Activated CD8-positive, alpha-beta T cell treated with anti-CD3 and anti-CD28 coated beads for 36 hours (primary cell): ENCODE data around the gene IQGAP1. TPM values are rescaled to one million over a fixed set of nuclear protein-coding genes. Genes with fewer than 3 reads are reported as not detected.

Source experiments
- ATAC-seq: fragments of 200-7000 bp; cut with Tn5 transposase; one replicate; pipeline ENCODE4 v1.10.0; 2021; ENCODE audit warnings: mild to moderate bottlenecking, moderate library complexity
- CTCF ChIA-PET: fragments of 350-600 bp; sonication (Branson Sonifier 250); formaldehyde crosslinking; loops from one replicate; lab custom pipeline; 2021; ENCODE audit warnings: antibody characterized with exemption; lab: Charles Lee
- POLR2A ChIA-PET: fragments of 350-600 bp; sonication (Branson Sonifier 250); formaldehyde crosslinking; loops from one replicate; lab custom pipeline; 2021; ENCODE audit warnings: antibody characterized with exemption; lab: Charles Lee
- DNase-seq: peaks from one replicate; pipeline ENCODE4 v3.0.0-alpha.2; 2020
- H3K27ac Mint-ChIP-seq: one replicate; pipeline ENCODE4 v1.8.0; 2021; ENCODE audit warnings: mild to moderate bottlenecking, mixed read lengths
- H3K27me3 Mint-ChIP-seq: one replicate; pipeline ENCODE4 v1.8.0; 2021; ENCODE audit warnings: mixed read lengths
- H3K36me3 Mint-ChIP-seq: one replicate; pipeline ENCODE4 v1.8.0; 2021; ENCODE audit warnings: low read depth, mixed read lengths
- H3K4me1 Mint-ChIP-seq: one replicate; pipeline ENCODE4 v1.8.0; 2021; ENCODE audit warnings: low read depth, mixed read lengths
- H3K4me3 Mint-ChIP-seq: one replicate; pipeline ENCODE4 v1.8.0; 2021; ENCODE audit warnings: mild to moderate bottlenecking, moderate library complexity, mixed read lengths
- H3K9me3 Mint-ChIP-seq: one replicate; pipeline ENCODE4 v1.8.0; 2021; ENCODE audit warnings: mixed read lengths
- intact Hi-C: fragments of 100-400 bp; cut with micrococcal nuclease; formaldehyde crosslinking; loops from one replicate; pipeline ENCODE4 v1.10.0; 2022
- total RNA-seq, 2 experiments: library from RNA; stranded (reverse); gene quantifications; one replicate each; pipeline ENCODE4 v1.2.3, GENCODE V29; 2021
- TF ChIP-seq, protein P1 (sequence below): fragments of 200-600 bp; IDR thresholded peaks from one replicate; pipeline ENCODE4 v1.8.0; 2022; ENCODE audit warnings: antibody characterized with exemption, mild to moderate bottlenecking

IQGAP1 gene
- total RNA-seq, 2 experiments from 2014 or later, result 148 to 155 TPM

DNA sequence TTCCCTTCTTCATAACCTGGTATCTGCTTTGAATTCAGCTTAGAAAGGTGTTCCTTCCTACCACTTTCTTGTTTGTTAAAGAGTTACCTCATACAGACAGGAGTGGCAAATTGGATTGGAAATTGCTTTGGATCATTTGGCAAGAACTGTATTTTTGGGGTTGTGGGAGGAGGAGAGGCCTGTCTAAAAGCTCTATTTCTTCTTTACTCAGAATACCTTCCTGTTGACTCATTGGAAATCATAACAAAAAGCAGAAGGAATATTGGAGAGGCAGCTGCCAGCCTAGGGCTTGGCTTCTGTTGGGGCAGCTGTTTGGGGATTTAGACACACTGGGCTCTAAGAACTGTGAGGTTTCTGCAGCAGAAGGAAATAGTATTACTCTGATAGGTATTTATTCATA is 14.2 kb downstream of the IQGAP1 start:
- peaks cover 67% of the 10 kb centered on the region for H3K4me1 Mint-ChIP-seq
- POLR2A ChIA-PET, result interaction anchor here (2.9 to 4.4 kb wide), 2 partner anchors 14 to 17 kb away, joined by 15 read pairs; partner anchors contain the start of gene IQGAP1

DNA sequence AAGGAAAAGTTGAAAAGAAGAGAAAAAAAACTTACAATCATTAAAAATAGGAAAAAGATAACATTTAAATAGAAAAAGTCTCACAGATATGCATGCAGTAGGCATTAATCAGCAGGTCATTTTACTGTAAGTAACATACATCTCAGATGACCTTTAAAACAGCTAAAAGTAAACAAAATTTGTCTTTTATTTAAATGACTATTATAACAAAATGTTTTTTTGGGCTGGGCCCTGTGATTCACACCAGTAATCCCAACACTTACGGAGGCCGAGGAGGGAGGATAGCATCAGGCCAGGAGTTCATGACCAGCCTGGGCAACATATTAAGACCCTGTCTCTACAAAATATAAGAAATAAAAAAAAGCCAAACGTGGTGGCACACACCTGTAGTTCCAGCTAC is 14.7 kb downstream of the IQGAP1 start:
- CTCF ChIA-PET, result interaction anchor here (1.2 to 3.9 kb wide), 3 partner anchors 11 to 83 kb away, joined by 3 to 13 read pairs (median 13); no protein-coding TSS in a partner anchor
- Mint-ChIP-seq H3K4me3 (no peak overlapping the region), H3K27me3 (no peaks in the 10 kb centered on the region), H3K9me3 (no peaks in the 10 kb centered on the region), H3K4me1 (peaks cover 71% of the 10 kb centered on the region), H3K36me3 (peaks cover 17% of the 10 kb centered on the region), H3K27ac (peak overlapping the region; percentile 95)
- ATAC-seq, result no peak
- intact Hi-C loops, result loop anchor here (2.0 kb wide), 1 partner anchor 14 kb away; the partner anchor contains the start of gene IQGAP1
- TF ChIP-seq, protein P1, sequence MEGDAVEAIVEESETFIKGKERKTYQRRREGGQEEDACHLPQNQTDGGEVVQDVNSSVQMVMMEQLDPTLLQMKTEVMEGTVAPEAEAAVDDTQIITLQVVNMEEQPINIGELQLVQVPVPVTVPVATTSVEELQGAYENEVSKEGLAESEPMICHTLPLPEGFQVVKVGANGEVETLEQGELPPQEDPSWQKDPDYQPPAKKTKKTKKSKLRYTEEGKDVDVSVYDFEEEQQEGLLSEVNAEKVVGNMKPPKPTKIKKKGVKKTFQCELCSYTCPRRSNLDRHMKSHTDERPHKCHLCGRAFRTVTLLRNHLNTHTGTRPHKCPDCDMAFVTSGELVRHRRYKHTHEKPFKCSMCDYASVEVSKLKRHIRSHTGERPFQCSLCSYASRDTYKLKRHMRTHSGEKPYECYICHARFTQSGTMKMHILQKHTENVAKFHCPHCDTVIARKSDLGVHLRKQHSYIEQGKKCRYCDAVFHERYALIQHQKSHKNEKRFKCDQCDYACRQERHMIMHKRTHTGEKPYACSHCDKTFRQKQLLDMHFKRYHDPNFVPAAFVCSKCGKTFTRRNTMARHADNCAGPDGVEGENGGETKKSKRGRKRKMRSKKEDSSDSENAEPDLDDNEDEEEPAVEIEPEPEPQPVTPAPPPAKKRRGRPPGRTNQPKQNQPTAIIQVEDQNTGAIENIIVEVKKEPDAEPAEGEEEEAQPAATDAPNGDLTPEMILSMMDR, result no peak
- no peak for DNase-seq
- POLR2A ChIA-PET, result interaction anchor here (0.7 to 4.4 kb wide), 3 partner anchors 8 to 17 kb away, joined by 3 to 15 read pairs (median 15); partner anchors contain the start of gene IQGAP1

More for the DNA sequence above, 14.2 kb downstream of the IQGAP1 start:
- Mint-ChIP-seq H3K4me3 (no peak overlapping the region), H3K27me3 (no peaks in the 10 kb centered on the region), H3K9me3 (no peaks in the 10 kb centered on the region), H3K27ac (peak overlapping the region; percentile 95), H3K36me3 (peaks cover 18% of the 10 kb centered on the region)
- intact Hi-C loops, result loop anchor here (2.0 kb wide), 1 partner anchor 13 kb away; the partner anchor contains the start of gene IQGAP1
- TF ChIP-seq, protein P1, result no peak
- CTCF ChIA-PET, result interaction anchor here (1.2 to 3.9 kb wide), 3 partner anchors 13 to 82 kb away, joined by 3 to 13 read pairs (median 13); no protein-coding TSS in a partner anchor
- ATAC-seq, result no peak
- no peak for DNase-seq

DNA sequence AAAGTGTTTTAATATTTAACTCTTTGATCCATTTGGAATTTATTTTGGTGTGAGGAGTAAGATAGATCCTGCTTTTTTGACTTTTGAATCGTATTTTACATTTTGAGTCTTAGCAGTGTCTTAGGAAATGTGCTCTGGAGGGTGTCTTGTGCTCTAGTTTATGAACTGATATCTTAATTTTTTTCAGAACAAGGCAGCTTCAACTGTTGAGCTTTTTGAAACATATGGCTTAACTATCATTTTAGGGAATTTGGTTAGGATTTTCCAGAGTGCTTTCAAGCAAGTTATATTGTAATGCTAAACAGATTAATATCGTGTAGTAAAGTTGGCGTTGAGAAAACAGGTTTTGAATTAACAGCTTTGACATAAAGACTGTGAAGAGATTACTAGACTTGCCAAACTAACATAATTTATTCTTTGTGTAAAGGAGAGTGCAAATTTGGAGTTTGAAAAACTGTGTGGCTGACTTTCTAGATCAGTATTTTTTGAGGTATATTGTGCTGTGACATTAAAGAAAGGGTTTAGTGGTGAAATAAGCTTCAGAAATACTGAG is 17.1 kb downstream of the IQGAP1 start:
- ChIA-PET CTCF (interaction anchor here (1.1 to 1.6 kb wide), 3 partner anchors 10 to 43 kb away, joined by 3 to 4 read pairs (median 3); no protein-coding TSS in a partner anchor), POLR2A (interaction anchor here (1.2 to 4.4 kb wide), 2 partner anchors 13 to 17 kb away, joined by 4 to 15 read pairs; partner anchors contain the start of gene IQGAP1)
- no peak overlapping the region for H3K4me3 Mint-ChIP-seq
- intact Hi-C loops, result no loop called here
- ATAC-seq, result no peak
- peaks cover 4% of the 10 kb centered on the region for H3K9me3 Mint-ChIP-seq
- H3K27me3 Mint-ChIP-seq, result no peaks in the 10 kb centered on the region
- no peak for DNase-seq
- peaks cover 35% of the 10 kb centered on the region for H3K36me3 Mint-ChIP-seq
- TF ChIP-seq, protein P1, result no peak
- H3K27ac Mint-ChIP-seq, result no peak overlapping the region
- peaks cover 83% of the 10 kb centered on the region for H3K4me1 Mint-ChIP-seq

DNA sequence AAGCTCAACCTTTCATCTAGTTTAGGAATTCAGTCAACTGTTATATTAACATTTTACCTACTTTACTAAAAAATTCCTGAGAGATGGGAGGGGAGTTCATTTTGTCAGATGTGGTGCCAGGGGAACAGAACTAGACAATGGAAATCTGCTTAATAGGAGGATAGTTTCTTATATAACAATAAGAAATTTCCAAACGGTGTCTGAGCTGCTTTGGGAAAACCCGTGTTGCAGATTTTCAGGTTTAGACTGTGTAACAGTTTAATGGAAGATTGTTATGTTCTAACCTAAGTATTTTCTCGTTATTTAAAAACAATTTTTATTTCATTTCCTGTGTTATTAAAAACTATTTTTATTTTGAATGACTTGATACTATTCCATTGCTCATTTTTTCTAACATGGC is 19.3 kb downstream of the IQGAP1 start:
- Mint-ChIP-seq H3K36me3 (peaks cover 44% of the 10 kb centered on the region), H3K4me1 (peaks cover 73% of the 10 kb centered on the region), H3K9me3 (peaks cover 4% of the 10 kb centered on the region), H3K27ac (peak overlapping the region; percentile 89), H3K4me3 (no peak overlapping the region), H3K27me3 (no peaks in the 10 kb centered on the region)
- DNase-seq (no peak), ATAC-seq (no peak)
- TF ChIP-seq, protein P1, result no peak
- intact Hi-C loops, result no loop called here
- CTCF ChIA-PET, result interaction anchor here (0.9 to 2.8 kb wide), 5 partner anchors 16 to 106 kb away, joined by 3 to 8 read pairs (median 4); no protein-coding TSS in a partner anchor
- POLR2A ChIA-PET, result interaction anchor here (0.8 to 2.1 kb wide), 11 partner anchors 7 to 74 kb away, joined by 3 to 17 read pairs (median 4); partner anchors contain the start of gene IQGAP1
